WERI-Rb-1 (cell line): ENCODE data around the gene TNIK.

Experiments used
- DNase-seq: peaks from one replicate; pipeline ENCODE4 v3.0.0-alpha.2; 2020
- H3K27ac ChIP-seq: fragments of 250-450 bp; sonication (Bioruptor Pico); 2 replicates; pipeline ENCODE4 v1.5.1; 2020; ENCODE audit warnings: mild to moderate bottlenecking, moderate library complexity
- H3K27me3 ChIP-seq: fragments of 250-450 bp; sonication (Bioruptor Pico); 2 replicates; pipeline ENCODE4 v1.5.1; 2021; ENCODE audit warnings: mild to moderate bottlenecking, low read depth, moderate library complexity; ENCODE audit not compliant: insufficient read depth, severe bottlenecking
- H3K36me3 ChIP-seq: fragments of 250-450 bp; sonication (Bioruptor Pico); 2 replicates; pipeline ENCODE4 v1.5.1; 2020; ENCODE audit warnings: mild to moderate bottlenecking, moderate library complexity
- H3K4me3 ChIP-seq: 2 replicates; pipeline ENCODE4 v1.5.1; 2011; ENCODE audit warnings: low read depth, mild to moderate bottlenecking, control low read depth, low read length
- H3K9me3 ChIP-seq: fragments of 250-450 bp; sonication (Bioruptor Pico); 2 replicates; pipeline ENCODE4 v1.5.1; 2021; ENCODE audit warnings: mild to moderate bottlenecking, moderate library complexity; ENCODE audit not compliant: severe bottlenecking
- TF ChIP-seq, protein P1 (sequence below): IDR thresholded peaks from 2 replicates; pipeline ENCODE4 v1.5.1; 2011; ENCODE audit warnings: low read depth, mild to moderate bottlenecking, control low read depth, inconsistent platforms, low read length

TNIK gene

DNA sequence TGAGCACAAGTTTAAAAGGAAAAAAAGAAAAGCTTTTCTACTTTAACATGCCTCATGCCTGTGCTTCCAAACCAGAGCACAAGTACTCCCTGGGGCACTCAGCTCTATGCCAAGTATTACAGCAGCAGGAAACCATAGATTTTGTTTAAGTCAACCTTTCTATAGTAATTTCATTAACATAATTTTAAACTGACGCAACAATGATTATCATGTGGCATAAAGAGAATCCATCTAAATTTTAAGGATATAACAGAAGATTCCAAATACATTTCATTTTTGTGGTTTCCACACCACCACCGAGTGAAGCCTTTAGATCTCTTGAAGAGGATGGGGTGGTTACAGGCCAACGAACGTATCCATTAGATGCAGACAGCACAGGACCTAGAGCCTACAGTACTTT is 112.1 kb downstream of the TNIK start:
- Histone ChIP-seq H3K27ac (no peak overlapping the region), H3K36me3 (no peaks in the 10 kb centered on the region), H3K27me3 (no peaks in the 10 kb centered on the region), H3K9me3 (no peaks in the 10 kb centered on the region), H3K4me3 (no peak overlapping the region)
- no peak for DNase-seq
- TF ChIP-seq, protein P1, sequence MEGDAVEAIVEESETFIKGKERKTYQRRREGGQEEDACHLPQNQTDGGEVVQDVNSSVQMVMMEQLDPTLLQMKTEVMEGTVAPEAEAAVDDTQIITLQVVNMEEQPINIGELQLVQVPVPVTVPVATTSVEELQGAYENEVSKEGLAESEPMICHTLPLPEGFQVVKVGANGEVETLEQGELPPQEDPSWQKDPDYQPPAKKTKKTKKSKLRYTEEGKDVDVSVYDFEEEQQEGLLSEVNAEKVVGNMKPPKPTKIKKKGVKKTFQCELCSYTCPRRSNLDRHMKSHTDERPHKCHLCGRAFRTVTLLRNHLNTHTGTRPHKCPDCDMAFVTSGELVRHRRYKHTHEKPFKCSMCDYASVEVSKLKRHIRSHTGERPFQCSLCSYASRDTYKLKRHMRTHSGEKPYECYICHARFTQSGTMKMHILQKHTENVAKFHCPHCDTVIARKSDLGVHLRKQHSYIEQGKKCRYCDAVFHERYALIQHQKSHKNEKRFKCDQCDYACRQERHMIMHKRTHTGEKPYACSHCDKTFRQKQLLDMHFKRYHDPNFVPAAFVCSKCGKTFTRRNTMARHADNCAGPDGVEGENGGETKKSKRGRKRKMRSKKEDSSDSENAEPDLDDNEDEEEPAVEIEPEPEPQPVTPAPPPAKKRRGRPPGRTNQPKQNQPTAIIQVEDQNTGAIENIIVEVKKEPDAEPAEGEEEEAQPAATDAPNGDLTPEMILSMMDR: no peak

GRCh38 chr3:171347301-171348039 is 112.7 kb downstream of the TNIK start:
- Histone ChIP-seq H3K27ac (no peak overlapping the region), H3K4me3 (no peak overlapping the region), H3K36me3 (no peaks in the 10 kb centered on the region), H3K27me3 (no peaks in the 10 kb centered on the region), H3K9me3 (no peaks in the 10 kb centered on the region)
- TF ChIP-seq, protein P1: no peak
- no peak for DNase-seq

DNA sequence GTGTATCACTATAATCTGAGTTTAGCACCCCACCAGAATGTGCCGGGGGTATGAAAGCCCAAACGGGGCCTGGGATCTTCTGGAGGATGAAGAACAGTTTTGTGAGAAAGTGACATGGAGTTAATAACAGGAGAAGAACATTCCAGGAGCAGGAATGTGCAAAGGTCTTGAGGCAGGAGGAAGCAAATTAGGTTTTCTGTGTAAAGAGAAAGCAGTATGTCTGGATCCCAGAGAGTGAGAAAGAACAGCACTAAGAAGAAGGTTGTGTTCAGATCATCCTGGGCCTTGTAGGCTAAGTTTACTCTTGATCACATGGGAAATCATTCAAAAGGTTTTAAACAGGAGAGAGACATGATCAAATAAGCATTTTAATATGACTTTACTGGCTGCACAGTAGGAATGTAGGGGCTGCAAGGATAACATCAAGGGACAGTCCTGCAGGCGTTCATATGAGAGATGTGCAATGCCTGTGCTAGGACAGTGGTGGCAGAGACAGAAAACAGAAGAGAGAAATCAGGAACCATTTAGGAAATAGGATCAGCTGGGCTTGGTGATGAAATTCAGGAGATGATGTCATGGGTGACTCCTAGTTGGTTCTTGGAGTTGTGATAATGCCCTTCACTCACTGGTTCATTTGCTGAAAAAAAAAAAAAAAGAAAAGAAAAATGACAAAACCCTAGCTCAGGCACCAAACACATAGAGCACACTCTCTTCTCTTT is 113.5 kb downstream of the TNIK start:
- no peaks in the 10 kb centered on the region for H3K27me3 ChIP-seq
- TF ChIP-seq, protein P1: no peak
- H3K36me3 ChIP-seq: no peaks in the 10 kb centered on the region
- H3K4me3 ChIP-seq: no peak overlapping the region
- no peak for DNase-seq
- H3K9me3 ChIP-seq: no peaks in the 10 kb centered on the region
- H3K27ac ChIP-seq: no peak overlapping the region

GRCh38 chr3:171346019-171346418 is 114.2 kb downstream of the TNIK start:
- no peak for DNase-seq
- H3K27me3 ChIP-seq: no peaks in the 10 kb centered on the region
- no peak overlapping the region for H3K27ac ChIP-seq
- H3K9me3 ChIP-seq: no peaks in the 10 kb centered on the region
- TF ChIP-seq, protein P1: no peak
- H3K36me3 ChIP-seq: no peaks in the 10 kb centered on the region
- no peak overlapping the region for H3K4me3 ChIP-seq

DNA sequence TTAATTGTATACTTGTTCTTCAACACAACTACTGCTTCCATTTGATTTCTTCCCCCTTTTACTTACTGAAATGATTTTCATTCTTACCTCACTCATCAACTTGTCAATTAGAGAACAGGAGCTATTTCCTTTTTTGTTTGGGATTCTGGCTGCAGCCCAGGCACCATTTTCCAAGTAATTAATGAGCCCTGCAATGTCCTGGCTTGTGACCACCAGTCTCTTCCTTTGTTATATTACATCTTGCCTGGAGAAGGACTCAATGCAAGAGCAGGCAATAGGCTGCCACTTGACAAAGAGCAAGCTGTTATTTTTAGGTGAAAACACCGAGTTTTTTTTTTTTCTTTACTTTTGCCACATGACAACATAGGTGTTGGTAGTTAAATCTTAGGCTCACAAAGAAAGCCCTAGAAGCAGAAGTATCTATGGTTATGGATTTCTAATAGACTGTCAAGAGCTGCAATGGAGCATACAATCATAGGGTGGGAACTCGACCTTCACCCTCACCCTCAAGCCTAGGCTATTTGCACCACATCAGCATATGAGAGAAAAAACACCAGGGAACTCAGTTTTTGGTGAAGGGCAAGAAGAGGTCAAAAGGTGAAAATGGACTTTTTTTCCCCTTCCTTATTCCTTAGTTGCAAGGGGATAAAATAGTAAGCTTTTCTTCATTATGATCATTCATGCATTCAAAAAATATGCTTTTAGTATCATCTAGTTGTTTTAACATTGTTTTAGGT is 114.9 kb downstream of the TNIK start:
- Histone ChIP-seq H3K9me3 (no peaks in the 10 kb centered on the region), H3K36me3 (no peaks in the 10 kb centered on the region), H3K27me3 (no peaks in the 10 kb centered on the region), H3K27ac (no peak overlapping the region), H3K4me3 (no peak overlapping the region)
- DNase-seq: no peak
- TF ChIP-seq, protein P1: no peak
